GM19324 (cell line): ENCODE data around the gene ARHGAP10.

Experiments
- ATAC-seq: cut with Tn5 transposase; IDR thresholded peaks from one replicate; pipeline ENCODE4 v1.9.1; 2021; ENCODE audit warnings: mild to moderate bottlenecking, moderate library complexity; ENCODE audit not compliant: unreplicated experiment, low FRiP score

Gene ARHGAP10

DNA sequence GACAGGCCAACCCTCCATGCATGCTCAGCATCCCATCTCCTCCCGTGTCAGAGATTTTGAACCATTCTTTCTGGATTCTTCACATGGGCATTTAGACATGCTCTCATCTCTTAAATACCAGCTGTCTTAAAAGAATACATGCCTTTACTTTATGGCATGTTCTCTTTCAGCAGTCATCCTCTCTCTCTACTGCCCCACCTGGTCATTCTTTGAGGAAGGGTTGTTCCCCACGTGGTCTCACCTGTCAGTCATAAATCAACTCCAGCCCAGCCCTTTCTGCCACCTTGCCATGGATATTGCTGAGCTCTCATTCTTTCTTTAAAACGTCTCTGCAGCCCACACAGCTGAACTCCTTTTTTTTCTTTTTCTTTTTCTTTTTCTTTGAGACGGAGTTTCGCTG is 111.3 kb downstream of the ARHGAP10 start:
- no peak for ATAC-seq

DNA sequence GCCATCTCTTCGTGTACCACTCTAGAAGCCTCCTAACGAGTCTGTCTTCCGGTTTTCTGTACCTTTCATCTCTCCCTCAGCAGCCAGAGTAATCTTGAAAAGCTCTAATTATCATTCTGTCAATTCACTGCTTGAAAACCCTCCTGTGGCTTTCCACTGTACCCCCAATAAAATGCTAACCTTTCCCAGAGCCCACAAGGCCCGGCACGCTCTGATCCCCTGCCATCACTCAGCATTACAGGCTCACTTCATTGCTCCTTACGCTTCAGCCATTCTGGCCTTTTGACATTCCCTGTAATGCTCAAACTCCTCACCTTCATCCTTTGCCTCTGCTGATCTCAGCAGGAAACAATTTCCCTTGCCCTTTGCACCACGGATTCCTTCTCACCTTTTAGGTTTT is 112.9 kb downstream of the ARHGAP10 start:
- ATAC-seq: no peak

DNA sequence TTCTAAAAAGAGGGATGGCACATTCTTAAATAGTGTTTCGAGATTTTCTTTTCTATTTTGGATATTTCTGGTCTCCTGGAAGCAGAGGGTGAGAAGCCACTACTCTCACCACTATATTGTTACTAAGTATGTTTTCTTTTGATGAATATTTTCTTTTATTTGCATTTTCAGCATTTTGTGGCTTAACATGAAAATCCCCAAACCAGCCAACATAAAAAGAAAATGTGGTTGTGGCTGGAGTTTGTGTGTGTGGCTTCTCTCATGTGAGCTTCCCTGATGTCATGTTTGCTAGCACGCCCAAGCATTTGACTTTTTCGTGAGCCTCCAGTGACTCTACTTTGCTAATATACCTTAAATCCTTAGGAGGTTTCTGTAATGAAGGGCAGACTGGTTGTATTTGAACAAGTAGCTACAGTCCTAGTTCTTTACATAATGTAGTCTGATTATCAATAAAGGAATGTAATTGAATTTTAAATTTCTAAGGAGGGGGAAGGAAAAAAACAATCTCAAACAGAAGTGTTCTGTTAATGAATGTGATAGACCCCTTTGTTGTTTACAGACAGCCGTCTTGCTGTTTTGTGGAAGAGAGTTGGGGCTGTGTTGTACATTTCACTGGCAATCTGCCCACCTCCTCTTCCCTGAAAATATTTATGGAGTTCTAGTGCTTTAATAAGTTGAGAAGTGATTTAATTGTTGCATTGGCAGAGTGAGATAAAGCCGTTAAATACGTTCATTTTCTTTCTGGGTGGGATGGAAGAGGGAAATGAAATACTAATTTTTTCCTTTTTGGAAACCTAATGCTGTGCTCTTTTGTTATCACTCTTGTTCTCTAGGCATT is 114.6 kb downstream of the ARHGAP10 start:
- ATAC-seq: peak; percentile 61

DNA sequence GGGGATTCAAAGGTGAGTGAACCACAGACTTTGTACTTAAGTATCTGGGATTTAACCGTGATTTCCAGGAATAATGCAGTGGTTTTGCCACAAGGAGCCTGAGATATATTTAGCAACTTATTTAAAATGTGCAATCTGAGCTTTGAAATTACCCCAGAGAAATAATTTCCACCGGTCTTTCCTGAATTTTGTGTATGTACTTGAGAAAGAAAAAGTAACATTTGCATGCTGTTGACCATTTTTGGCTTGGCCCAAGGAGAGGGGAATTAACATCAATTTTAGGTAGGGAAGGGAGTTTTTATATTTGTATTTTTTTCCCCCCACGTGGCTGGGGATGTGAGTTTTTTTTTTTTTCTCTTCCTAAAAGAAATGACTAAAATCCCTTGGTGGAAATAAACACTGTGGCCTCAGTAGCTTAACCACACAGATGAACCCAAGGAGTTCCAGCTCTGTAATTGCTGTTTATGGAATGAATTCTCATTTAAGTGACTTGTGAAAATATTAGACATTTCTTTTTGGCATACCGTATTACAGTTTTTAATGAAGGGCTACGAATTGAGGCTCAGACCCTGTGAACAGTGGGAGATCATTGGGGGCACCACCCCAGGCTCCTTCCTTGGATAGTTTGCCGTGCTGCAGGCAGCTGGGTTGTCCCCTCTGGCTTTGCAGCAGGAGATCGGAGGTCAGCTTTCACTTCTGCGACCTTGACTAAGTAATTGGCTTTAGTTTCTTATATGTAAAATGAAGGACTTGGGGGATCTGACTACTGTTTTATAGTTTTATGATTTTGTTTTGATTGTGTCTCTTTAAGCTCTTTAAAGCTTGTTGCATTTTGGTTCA is 116.1 kb downstream of the ARHGAP10 start:
- ATAC-seq: no peak

DNA sequence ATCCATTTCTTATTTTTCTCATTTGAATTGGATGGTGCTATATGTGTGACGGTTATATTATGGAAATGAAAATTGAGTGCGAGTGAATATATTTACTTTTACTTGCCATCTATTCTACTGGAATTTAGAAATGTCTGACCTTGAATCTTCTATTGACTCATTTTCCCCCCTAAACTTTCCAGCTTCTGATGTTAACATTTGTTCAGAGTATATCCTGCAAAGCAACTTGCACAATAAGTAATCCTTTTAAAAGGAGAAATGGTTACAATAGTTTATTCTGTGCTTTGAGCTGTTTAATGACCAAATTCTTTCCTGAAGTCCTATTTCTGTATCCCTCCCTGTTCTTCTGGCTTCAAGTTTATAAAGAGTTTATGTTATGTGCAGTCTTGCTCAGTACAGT is 116.7 kb downstream of the ARHGAP10 start:
- no peak for ATAC-seq

DNA sequence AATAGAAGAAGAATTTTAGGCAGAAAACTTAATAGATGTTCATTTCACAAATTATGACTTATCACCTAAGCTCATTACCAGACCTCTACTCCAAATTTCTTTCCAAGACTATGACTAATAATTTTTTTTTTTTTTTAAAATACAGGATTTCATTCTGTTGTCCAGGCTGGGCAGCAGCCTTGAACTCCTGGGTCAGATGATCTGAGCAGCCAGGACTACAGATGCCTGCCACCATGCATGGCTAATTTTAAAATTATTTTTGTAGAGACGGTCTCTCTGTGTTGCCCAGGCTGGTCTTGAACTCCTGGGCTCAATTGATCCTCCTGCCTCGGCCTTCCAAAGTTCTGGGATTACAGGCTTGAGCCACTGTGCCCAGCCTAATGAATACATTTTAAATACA is 119.2 kb downstream of the ARHGAP10 start:
- no peak for ATAC-seq

DNA sequence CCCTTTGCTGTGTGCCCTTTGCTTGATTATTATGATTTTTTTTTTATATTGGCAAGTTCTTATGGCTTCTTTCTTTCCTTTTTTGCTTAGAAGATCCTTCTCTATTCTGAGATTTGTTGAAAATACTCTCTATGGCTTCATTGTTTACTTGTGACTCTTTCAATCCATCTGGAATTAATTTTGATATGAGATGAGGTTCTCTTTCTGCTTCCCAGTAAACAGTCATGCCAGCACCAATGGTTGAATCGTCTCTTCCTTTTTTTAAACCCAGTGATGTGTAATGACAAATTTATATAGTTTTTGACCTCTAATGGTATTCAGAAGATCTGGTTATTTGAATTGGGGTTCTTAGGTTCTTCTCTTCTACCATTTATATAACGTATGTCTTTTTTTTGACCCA is 121.8 kb downstream of the ARHGAP10 start:
- no peak for ATAC-seq

DNA sequence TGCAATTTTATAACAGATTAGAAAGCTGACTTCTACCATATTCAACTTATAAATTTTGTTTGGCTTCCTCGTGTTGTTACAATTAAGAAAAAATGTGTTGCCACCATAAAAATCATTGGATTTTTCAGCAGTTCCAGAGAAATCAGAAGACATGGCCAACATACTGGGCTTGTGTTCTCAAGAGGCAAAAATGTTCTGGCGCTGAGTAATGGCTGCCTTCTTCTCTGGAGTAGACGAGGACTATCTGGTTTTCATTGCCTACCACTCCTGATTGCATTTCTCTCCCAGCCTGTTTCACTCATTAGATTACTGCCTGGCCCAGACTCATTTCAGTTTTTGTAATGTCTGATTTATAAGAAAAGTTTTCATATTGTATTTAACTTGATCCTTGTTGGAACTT is 122.3 kb downstream of the ARHGAP10 start:
- ATAC-seq: no peak

DNA sequence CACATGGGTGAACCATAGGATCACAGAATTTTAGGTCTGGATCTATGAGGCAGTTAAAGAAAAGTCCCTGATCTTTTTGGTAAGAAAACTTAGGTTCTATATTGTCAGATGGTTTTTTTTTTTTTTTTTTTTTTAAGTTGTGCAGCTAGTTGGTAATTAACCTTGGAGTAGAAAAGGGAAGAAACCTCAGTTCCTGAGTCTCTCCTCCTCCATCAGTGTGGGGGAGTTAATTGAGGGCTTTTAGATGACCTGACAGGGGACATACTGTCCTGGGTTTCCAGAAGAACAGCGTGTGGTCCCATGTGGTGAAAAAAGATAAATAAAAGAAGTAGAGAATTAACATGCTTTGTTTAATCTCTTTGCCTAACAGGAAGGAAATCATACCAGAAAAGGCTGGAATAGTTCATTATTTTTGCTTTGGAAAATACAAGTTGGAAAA is 123.7 kb downstream of the ARHGAP10 start:
- no peak for ATAC-seq

DNA sequence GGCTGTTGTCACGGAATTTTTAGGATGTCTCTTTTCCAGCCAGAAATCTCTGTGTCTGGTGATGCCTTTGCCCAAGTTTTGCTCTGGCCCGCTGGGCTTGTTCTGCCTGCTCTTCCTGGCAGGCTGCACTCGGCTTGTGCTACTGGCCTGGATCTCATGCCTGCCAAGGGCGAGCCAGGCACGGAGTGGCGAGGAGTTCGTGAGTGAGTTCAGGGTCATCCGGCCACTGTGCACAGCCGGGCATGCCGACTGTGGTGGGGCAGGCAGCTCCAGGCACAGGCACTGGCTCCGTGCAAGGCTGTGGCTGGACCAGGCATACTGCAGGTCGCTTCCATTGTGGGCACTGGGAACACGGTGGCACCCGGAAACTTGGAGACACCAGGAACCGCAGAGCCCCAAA is 129.1 kb downstream of the ARHGAP10 start:
- no peak for ATAC-seq

DNA sequence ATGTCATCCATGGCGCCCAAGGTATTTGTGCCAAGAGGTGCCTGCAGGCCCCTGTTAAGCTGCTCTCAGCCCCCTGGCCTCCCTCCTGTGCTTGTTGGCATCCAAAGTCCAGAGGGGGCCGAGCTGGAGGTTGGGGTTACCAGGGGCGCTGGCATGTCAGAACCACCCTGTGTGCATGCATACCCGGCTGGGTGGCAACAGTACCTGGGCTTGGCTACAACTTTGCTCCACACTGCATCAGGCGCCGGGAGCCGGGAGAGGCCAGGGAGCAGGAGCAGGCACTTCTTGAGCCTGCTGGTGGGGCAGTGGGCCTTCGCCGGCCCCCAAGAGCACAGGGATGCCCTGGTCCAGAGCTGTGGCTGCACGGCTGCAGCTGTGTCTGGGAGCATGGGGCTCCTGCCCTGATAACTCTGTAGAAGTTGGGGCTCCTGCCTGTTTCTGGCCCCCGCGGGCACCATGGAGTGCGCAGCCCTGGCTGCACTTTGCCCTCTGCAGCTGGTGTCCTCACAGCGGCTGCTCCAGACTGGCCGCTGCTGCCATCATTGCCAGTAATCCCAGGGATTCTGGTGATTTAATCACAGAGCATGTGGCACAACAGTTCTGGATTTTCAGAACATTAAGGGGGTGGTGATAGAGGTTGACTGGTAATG is 130.3 kb downstream of the ARHGAP10 start:
- no peak for ATAC-seq

DNA sequence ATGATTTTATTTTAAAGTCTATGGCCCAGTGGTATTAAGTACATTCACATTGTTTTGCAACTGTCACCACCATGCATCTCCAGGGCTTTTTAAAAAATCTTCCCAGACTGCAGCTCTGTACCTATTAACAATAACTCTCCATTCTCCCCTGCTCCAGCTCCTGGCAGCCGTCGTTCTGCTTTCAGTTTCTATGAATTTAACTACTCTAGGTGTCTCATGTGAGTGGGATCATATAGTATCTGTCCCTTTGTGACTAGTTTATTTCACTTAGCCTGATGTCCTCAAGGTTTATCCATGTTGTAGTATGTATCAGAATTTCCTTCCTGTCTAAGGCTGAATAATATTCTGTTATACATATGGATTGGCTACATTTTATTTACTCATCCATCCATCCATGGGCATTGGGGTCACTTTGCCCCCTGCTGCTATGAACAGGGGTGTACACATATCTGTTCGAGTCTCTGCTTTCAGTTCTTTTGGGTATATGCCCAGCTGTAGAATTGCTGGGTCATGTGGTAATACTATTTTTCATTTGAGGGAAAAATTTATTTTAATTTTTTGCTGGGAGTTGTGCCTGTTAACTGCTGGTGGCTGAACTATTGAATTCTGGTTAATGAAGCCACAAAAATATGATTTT is 131.3 kb downstream of the ARHGAP10 start:
- peak; percentile 55 for ATAC-seq

DNA sequence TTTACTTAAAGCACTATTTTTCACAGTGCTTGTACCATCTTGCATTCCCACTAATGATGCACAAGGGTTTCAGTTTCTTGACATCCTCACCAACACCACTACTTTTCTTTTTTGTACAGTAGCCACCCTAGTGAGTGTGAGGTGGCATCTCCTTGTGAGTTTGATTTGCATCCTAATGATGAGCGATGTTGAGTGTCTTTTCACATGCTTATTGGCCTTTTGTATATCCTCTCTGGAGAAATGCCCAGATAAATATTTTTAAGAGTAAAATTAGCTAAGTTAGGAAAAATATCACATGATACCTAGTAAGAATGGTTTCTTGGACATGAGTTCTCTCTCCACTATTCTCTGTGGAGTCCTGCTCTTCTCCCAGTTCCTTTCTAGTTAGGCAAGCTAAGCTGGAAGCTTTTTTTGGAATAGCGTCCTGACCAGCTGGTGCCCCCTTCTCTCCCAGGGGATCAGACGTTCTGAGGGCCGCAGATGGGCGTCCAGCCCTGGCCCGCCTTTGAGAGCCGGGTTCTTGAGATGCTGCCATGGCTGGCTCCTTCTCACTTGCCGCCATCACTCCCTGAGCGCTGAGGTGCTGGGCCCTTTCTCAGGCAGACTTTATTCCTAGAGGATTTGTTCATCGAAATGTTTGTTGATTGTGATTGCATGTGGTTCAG is 132.1 kb downstream of the ARHGAP10 start:
- ATAC-seq: no peak

DNA sequence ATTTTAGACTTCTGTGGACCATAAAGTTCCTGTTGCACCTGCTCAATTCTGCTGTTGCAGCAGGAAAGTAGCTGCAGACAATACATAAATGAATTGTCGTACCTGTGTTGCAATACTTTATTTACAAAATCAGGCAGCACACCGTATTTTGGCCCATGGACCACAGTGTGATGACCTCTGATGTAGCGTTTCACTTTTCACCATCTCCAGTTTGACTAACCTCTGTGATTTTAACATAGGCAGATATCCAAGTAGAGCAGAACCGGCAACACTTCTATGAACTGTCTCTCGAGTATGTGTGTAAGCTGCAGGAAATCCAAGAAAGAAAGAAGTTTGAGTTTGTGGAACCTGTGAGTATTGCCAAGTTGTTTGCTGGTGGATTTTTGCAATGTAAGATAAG is 132.7 kb downstream of the ARHGAP10 start:
- no peak for ATAC-seq

DNA sequence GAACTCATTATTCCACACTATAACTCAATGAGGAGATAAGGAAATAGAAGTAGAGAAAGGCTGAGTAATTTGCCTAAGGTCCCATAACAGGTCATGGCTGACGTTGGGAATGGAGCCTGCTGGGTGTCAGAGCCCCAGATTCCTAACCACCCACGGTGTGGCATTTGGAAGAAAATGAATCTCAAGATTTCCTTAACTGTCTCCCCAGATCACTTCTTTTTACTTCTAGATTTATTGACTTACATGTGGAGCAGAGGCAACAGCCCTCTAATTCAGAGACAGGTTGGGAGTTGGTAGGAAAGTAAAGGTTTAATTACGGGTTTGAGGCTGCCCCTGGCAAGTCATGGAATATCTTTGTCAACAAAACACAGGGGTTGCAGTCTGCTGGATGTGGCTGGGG is 134.0 kb downstream of the ARHGAP10 start:
- ATAC-seq: no peak

DNA sequence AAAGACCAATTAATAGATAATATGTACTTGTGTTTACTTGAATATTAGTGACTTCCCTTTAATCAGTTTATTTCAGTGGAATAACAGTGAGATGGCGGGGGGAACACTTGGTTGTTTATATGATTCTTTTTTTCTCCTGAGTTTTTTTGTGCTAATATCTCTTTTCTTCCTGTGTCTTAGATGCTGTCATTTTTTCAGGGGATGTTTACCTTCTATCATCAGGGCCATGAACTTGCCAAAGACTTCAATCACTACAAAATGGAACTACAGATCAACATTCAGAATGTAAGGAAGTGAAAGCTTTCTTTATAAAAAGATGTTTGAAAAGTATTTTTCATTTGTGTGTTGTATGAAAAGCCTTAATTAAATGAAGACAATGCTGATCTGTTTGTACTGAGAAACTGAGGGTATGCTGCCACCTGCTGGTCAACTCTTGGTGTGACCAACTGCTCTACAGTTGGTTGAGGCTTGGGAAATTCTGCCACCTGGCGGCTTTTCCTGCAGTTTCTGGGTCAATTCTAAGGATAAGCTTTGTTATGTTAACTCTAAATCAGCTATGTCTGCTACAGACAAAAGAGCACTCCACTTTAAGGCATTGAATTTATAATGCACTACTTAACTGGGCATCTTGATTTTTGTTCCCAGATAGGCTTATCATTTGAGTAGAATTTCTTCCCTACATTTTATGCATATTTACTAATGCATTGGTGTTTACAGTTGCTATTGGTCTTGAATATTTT is 134.8 kb downstream of the ARHGAP10 start:
- ATAC-seq: peak; percentile 71

DNA sequence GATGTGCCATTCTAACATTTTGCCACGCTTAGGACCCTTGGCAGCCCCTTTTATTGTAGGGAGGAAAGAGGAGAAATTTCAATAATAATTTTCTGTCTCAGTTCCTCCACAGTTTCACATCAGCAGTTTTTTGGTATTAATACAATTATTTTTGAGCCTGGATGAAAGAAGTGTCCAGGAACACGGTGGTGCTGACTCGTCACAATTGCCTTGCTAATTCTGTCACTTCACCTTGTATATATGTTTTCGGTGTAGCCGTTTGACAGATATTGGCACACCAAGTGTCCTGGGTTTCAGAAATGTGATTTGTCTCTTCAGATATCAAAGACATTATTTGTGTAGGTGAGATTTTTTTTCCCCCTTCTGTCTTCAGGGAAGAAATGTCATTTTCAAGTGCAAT is 142.2 kb downstream of the ARHGAP10 start:
- ATAC-seq: no peak

DNA sequence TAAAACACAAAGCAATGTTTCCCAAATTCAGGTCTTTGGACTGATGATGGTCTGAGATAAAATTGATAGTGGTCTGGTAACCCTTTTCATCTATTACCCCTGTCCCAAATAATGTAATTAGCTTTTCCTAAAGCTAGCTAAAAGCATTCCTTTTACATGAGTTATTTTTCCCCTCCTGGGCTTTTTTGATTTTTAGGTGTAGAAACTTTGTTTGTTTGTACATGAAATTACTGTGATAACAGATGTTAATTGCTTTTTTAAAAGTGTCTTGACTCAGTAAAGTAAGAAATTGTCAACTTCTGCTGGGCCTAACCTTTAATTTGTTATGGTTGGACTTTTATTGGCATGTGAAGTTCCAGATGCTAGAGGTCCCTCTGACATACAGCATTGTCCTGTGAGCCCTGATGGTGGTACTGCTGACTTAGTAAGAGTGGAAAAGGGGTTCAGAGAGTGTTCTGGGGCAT is 145.5 kb downstream of the ARHGAP10 start:
- no peak for ATAC-seq

DNA sequence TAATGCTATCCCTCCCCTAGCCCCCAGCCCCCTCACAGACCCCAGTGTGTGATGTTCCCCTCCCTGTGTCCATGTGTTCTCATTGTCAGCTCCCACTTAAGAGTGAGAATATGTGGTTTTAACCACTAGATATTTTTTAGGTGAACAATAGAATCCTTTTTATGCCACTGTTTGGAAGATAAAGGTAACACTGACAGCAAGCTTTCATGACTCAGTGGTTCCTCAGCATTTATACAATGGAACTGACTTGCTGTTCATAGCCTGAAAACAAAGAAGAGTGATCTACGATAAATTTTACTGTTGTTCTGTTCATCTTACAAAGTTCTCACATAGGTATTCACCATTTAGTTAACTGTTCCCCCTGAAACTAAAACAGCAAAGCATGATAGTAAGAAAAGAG is 147.8 kb downstream of the ARHGAP10 start:
- no peak for ATAC-seq
